Fibroblast of skin of abdomen (primary cell): ENCODE data around the gene MUC6.

ENCODE experiments used
- DNase-seq: peaks from one replicate; pipeline ENCODE4 v3.0.0-alpha.2; 2013

MUC6 gene

GRCh38 chr11:1073261-1073724 is 36.8 kb upstream of the MUC6 start:
- DNase-seq: no peak

DNA sequence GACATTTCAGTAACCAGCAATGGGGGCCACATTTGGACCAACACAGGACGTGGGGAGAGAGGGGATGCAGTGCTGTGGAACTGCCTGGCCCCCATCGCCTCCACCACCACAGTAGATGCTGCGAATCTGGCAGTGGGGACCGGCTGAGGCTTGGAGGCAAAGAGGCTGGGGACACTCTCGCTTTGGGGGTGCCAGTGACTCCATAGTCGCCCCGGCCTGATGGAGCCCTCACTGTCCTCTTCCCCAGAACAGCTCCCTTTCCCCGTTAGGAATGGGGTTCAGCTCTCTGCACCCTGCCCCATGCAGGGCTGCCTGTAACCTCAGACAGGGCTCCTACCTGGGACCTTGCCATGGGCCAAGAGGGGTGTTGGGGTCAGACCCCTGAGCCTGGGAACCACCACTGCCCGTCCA is 36.3 kb upstream of the MUC6 start:
- DNase-seq: no peak

GRCh38 chr11:1072116-1072820 is 35.8 kb upstream of the MUC6 start:
- DNase-seq: peak; percentile 7

GRCh38 chr11:1071571-1072115 is 35.1 kb upstream of the MUC6 start:
- DNase-seq: no peak

DNA sequence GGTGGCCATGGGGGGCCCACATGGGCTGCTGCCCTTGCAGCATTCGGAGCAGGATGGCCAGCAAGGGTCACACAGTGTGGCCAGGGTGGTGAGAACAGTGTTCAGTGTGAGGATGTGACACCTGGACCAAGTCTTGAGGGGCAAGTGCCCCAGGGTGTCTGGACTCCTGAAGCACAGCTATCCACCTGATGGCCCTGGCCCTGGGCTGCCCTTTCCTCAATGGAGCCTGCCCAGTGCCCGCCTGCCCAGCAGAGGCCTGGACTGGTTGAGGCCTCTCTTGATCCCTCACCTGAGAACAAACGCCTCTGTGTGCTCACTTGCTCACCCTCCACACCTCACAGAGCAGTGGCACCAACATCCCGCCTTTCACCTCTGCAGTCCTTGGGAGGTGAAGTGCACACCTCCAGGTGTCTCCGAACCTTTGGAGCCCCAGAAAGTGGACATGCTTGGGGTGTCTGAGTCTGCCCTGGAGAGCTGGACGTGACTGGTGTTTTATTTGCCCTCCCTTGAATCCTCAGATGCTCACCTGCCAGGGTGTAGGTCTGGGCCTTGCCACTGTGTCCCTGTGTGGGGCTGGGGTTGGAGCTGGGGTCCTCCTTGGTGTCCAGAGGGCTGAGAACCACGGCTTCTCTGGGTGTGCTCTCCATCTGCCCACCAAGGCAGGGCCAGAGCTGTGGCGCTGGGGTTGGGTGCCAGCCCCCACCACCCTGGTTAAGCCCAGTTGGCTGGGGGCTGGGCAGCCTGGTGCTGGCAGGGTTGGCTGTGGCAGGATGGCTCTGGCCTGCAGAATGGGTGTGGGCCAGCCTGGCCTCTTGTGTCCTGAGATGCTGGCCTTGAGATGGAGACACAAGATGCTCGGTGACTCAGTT is 34.3 kb upstream of the MUC6 start:
- no peak for DNase-seq

DNA sequence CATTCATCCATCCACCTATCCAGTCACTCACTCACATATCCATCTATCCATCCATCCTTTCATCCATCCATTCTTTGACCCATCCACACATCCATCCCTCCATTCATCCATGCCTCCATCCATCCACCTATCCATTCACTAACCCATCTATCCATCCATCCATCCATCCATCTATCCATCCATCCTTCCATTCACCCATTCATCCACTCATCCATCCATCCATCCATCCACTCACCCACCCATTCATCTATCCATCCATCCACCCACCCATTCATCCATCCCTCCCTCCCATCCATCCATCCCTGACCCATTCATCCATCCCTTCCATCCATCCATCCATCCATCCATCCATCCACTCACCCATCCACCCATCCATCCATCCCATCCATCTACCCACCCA is 33.2 kb upstream of the MUC6 start:
- DNase-seq: no peak

GRCh38 chr11:1067812-1068496 is 31.4 kb upstream of the MUC6 start:
- DNase-seq: no peak

DNA sequence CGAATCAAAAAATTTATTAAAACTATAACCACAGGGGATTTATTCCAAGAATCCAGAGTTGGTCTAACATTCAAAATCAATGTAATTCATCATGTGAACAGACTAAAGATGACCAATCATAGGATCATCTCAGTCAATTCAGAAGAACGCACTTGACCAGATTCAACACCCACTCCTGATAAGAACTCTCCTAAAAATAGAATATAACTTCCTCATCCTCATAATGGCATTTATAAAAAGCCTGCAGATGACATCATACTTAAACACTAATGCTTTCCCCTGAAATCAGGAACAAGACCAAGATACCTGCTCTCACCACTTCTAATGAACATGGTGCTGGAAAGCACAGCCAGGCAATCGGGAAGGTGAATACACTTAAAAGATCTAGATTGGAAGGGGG is 27.6 kb upstream of the MUC6 start:
- no peak for DNase-seq

DNA sequence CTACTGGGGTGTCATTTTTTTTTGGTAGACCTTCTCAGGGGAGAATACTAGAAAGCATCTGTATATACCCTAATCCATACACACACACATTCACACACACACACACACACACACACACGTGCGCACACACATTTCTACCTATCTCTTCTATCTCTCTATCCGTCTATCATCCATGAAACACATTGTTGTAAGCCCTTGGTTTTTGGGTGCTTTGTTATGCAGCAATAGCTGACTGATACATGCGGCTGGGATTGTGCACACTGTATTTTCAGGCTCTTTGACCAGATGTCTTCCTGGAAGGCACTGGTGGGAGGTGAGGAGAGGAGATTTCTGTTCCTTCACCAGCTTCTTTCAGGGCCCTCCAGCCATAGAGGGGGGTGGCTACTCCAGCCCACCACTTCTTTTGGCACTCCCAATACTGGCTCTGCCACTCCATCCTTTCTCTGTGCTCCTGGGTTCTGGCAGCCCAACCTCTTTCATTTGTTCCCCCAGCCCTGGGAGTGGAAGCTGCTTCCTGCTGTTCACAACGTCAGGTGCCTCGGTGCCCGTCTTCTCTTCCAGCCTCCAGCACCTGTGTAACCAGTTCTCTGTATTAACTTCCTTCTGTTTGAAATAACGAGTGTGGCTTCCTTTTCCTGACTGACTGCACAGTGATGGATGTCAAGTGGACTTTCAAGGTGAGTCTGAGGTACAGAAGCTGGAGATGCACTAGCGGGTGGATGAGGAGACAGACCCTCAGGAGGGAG is 25.7 kb upstream of the MUC6 start:
- DNase-seq: no peak

- DNase-seq: peak; percentile 65
Observed at GRCh38 chr11:1060852-1061616, 24.5 kb upstream of the MUC6 start.

DNA sequence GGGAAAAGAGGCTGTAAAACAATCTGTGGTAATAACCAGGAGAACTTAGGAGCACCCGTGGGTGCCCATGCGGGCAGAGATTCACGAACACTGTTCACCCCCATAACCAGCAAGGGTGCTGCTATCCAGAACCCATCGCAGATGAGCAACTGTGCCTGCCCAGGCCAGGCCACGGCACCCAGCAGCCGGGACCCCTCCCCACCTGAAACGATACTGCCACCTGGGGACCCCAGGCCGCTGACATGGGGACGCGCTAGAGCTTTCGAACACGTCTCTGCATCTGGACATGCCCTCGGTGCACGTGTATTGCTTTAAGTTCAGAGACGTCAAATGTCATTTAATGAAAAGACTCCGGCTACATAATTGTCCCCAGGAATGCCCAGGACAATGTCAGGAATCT is 23.9 kb upstream of the MUC6 start:
- DNase-seq: no peak

- DNase-seq: no peak
Observed at GRCh38 chr11:1059759-1060158, 23.2 kb upstream of the MUC6 start.

DNA sequence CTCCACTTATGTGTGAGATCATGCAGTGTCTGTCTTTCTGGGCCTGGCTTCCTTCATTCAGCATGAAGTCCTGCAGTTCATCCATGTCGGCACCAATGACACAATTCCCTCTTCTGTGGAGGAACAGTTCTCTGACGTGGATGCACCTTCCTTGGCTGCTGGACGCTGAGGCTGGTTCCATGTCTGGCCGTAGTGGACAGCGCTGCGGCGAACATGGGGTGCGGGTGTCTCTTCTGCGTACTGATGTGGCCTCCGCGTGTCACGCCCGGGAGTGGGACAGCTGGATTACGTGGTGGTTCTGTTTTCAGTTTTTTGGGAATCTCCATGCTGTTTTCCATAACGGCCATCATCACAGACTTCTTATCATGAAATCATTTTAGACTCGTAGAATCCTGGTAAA is 21.3 kb upstream of the MUC6 start:
- DNase-seq: no peak

GRCh38 chr11:1055990-1056771 is 19.7 kb upstream of the MUC6 start:
- DNase-seq: no peak

DNA sequence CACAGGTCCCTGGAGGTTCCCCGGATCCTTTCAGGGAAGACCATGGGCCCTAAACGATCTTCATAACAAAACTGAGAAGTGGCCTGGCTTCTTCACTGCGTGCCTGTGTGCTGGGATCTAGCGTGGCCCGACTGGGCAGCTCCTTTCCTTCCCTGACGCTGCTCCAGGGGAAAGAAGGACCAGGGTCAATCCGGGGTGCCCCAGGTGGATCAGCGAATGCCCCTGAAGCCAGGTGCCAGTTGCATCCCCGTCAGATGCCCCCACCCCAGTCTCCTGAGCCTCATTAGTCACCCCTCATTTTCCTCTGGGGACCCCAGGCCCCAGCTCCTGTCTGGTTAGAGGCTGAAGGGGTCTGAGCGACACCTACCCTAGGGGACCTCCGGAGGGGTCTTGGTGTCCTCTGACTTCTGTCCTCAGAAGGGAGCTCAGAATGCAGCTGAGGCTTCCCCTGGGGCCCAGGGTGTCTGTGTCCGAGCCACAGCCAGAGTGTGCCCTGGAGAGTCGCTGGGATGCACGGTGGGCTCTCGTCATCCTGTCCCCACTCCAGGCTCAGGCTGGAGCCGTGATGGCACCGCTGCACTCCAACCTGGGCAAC is 18.7 kb upstream of the MUC6 start:
- DNase-seq: no peak

- DNase-seq: no peak
Observed at GRCh38 chr11:1054143-1055108, 17.9 kb upstream of the MUC6 start.

DNA sequence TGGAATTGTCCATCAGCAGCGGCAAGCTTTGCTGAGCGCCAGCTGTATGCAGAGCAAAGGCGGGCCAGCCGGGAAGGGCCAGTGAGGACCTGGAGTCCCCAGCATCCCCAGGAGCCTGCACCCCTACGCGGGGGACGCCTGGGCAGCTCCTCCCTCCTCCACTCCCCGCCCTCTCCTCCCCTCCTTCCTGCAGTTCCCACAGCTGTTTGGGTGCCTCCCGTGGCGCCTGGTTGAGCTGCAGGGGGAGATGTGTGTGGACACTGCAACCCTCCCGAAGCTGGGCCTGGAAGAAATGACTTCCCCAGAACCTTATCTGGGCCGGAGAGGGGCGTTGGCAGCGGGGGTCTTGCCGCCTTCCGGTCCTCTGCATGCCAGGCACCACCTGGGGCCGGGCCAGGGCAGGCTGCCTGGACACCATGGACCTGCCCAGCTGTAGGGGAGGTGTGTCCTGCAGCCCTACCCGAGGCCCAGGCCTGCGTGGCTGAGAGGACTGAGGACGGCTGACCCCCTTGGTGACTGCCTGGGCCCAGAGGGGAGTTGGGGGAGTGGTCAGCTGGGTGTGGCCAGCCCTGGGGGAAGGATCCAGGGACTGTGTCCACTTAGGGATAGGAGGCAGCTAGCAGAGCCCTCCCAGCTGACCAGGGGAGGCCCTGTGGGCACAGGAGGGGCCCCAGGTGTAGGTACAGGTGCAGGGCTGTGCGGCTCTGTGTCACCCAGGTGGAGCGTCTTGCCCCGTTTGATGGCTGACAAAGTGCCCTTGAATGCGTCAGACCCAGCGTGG is 16.8 kb upstream of the MUC6 start:
- DNase-seq: no peak
